HL-60/S4 (cell line): ENCODE data around the gene MLYCD.

Source experiments
- in situ Hi-C: fragments of 300-500 bp; cut with MboI; formaldehyde crosslinking; loops from 2 replicates; pipeline ENCODE4 v1.14.3; 2022; ENCODE audit warnings: low sequenced_read_pairs

MLYCD gene

GRCh38 chr16:83925095-83925905 is 26.4 kb downstream of the MLYCD start:
- in situ Hi-C loops: no loop called here

GRCh38 chr16:83925957-83926725 is 27.2 kb downstream of the MLYCD start:
- in situ Hi-C loops: no loop called here

GRCh38 chr16:83926726-83927397 is 27.9 kb downstream of the MLYCD start:
- in situ Hi-C loops: no loop called here

- in situ Hi-C loops: no loop called here
Measured at GRCh38 chr16:83928341-83929055, 29.6 kb downstream of the MLYCD start.

GRCh38 chr16:83929811-83930555 is 31.1 kb downstream of the MLYCD start:
- in situ Hi-C loops: no loop called here

GRCh38 chr16:83930730-83931500 is 32.0 kb downstream of the MLYCD start:
- in situ Hi-C loops: no loop called here

- in situ Hi-C loops: no loop called here
Measured at GRCh38 chr16:83931556-83931955, 32.6 kb downstream of the MLYCD start.

GRCh38 chr16:83932304-83932703 is 33.4 kb downstream of the MLYCD start:
- in situ Hi-C loops: no loop called here

GRCh38 chr16:83932955-83933673 is 34.2 kb downstream of the MLYCD start:
- in situ Hi-C loops: no loop called here

GRCh38 chr16:83933885-83934683 is 35.2 kb downstream of the MLYCD start:
- in situ Hi-C loops: no loop called here

GRCh38 chr16:83934684-83934977 is 35.7 kb downstream of the MLYCD start:
- in situ Hi-C loops: no loop called here

GRCh38 chr16:83935005-83935857 is 36.3 kb downstream of the MLYCD start:
- in situ Hi-C loops: no loop called here

- in situ Hi-C loops: no loop called here
Measured at GRCh38 chr16:83935858-83936255, 36.9 kb downstream of the MLYCD start.

- in situ Hi-C loops: no loop called here
Measured at GRCh38 chr16:83936581-83937165, 37.8 kb downstream of the MLYCD start.

- in situ Hi-C loops: no loop called here
Measured at GRCh38 chr16:83937267-83937666, 38.4 kb downstream of the MLYCD start.

- in situ Hi-C loops: no loop called here
Measured at GRCh38 chr16:83937922-83938885, 39.3 kb downstream of the MLYCD start.
